Stimulated activated CD4-positive, alpha-beta T cell treated with anti-CD3 and anti-CD28 coated beads, TNF-alpha, amount 100 ng/mL, for 4 hours (primary cell): Measurements from ENCODE around the gene PITX3.
A peak's percentile ranks its signal among the peaks of the same experiment; 100 is the strongest.
"Not testable (repeated sequence)": the region's sequence is repeated elsewhere in the genome, so short reads cannot be mapped to it uniquely, and the experiment has no call there.

Source experiments
- DNase-seq, 3 experiments: peaks; one replicate each; pipeline ENCODE4 v3.0.0-alpha.2; 2020; ENCODE audit warnings: low read depth in 3 of 3

Gene PITX3

GRCh38 chr10:102226542-102226870 is 14.8 kb downstream of the PITX3 start:
- DNase-seq, result no peak

GRCh38 chr10:102225646-102226541 is 15.4 kb downstream of the PITX3 start, which contains the start of gene ELOVL3:
Gene ELOVL3, plus strand, starts transcription at chr10:102226299. Its CDS starts 250 bp downstream, at chr10:102226549.
- peak; percentile 57 to 70 (median 65) for DNase-seq

- no peak for DNase-seq
These were observed 18.5 kb downstream of the PITX3 start for GRCh38 chr10:102222797-102223196.

GRCh38 chr10:102220612-102221011 is 20.7 kb downstream of the PITX3 start:
- no peak for DNase-seq

- no peak for DNase-seq
These were observed 21.9 kb downstream of the PITX3 start for GRCh38 chr10:102219370-102219769.

GRCh38 chr10:102213599-102213998 is 27.7 kb downstream of the PITX3 start:
- DNase-seq, result not testable (repeated sequence)

GRCh38 chr10:102211615-102212299 is 29.6 kb downstream of the PITX3 start:
- no peak for DNase-seq

- DNase-seq, result no peak
These were observed 32.8 kb downstream of the PITX3 start for GRCh38 chr10:102208311-102209035.

- DNase-seq, result no peak
These were observed 38.9 kb downstream of the PITX3 start for GRCh38 chr10:102202386-102202785.

GRCh38 chr10:102200751-102201640 is 40.3 kb downstream of the PITX3 start:
- DNase-seq, result no peak

- DNase-seq, result no peak
These were observed 43.3 kb downstream of the PITX3 start for GRCh38 chr10:102198027-102198426.

GRCh38 chr10:102196893-102197292 is 44.4 kb downstream of the PITX3 start:
- no peak for DNase-seq

- DNase-seq, result no peak
These were observed 45.9 kb downstream of the PITX3 start for GRCh38 chr10:102195296-102195870.

GRCh38 chr10:102191956-102192355 is 49.4 kb downstream of the PITX3 start:
- no peak for DNase-seq

GRCh38 chr10:102188941-102189898 is 52.1 kb downstream of the PITX3 start:
- not testable (repeated sequence) for DNase-seq

GRCh38 chr10:102188298-102188940 is 52.9 kb downstream of the PITX3 start:
- no peak for DNase-seq

- no peak for DNase-seq
These were observed 55.3 kb downstream of the PITX3 start for GRCh38 chr10:102185811-102186527.

GRCh38 chr10:102185272-102185671 is 56.0 kb downstream of the PITX3 start:
- DNase-seq, result no peak

GRCh38 chr10:102184606-102185005 is 56.7 kb downstream of the PITX3 start:
- no peak for DNase-seq
